Measurements from ENCODE around the gene FZD2. TPM values are rescaled to one million over a fixed set of nuclear protein-coding genes. Genes with fewer than 3 reads are reported as not detected.
"Not testable (repeated sequence)": the region's sequence is repeated elsewhere in the genome, so short reads cannot be mapped to it uniquely, and the experiment has no call there.

The FZD2 gene
- total and polyA plus RNA-seq, 12 donors: 0.18 to 9.1 (median 2.9) TPM

DNA sequence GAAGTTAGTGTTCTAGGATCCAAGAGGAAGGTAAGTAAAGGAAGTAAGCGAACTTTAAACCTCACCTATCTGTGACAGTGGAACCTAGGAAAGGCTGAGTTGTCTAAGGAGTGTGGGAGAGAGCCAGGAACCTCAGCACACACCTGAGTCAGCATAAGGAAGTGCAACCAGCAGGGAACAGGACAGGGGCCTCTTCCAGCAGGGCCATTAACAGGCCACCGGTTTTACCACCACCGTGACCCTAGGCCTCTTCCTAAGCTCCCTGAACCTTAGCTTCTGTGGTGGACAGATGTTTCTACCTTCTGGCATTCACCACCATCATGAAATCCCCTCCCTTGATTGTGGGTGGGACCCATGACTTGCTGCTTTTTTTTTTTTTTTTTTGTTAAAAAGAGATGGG lies 27.4 kb upstream of the FZD2 start:
- DNase-seq: no peak
- peaks cover 0 to 3% of the 10 kb centered on the region in 2 donors for H3K4me1 ChIP-seq (replicated peaks in 1 of 2)
- intact Hi-C loops (cut with DNase I): loop anchor here in 1 of 2 donors (5.0 to 10.0 kb wide), 2 partner anchors 107 to 325 kb away; no protein-coding TSS in a partner anchor
- no peaks in the 10 kb centered on the region for H3K9me3 ChIP-seq (replicated peaks in 1 of 3)
- H3K27me3 ChIP-seq: peaks cover 4% of the 10 kb centered on the region
- TF ChIP-seq, protein P1, sequence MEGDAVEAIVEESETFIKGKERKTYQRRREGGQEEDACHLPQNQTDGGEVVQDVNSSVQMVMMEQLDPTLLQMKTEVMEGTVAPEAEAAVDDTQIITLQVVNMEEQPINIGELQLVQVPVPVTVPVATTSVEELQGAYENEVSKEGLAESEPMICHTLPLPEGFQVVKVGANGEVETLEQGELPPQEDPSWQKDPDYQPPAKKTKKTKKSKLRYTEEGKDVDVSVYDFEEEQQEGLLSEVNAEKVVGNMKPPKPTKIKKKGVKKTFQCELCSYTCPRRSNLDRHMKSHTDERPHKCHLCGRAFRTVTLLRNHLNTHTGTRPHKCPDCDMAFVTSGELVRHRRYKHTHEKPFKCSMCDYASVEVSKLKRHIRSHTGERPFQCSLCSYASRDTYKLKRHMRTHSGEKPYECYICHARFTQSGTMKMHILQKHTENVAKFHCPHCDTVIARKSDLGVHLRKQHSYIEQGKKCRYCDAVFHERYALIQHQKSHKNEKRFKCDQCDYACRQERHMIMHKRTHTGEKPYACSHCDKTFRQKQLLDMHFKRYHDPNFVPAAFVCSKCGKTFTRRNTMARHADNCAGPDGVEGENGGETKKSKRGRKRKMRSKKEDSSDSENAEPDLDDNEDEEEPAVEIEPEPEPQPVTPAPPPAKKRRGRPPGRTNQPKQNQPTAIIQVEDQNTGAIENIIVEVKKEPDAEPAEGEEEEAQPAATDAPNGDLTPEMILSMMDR (IDR thresholded peaks at IDR 0.05): no peak
- TF ChIP-seq POLR2A (IDR thresholded peaks at IDR 0.05): no peak
- no peaks in the 10 kb centered on the region for H3K36me3 ChIP-seq (replicated peaks in 1 of 2)
- H3K4me3 ChIP-seq: no peak overlapping the region
- WGBS, 4 donors: 53 to 82% (median 65%) methylated on average over 3 of the region's 3 CpGs
- no peak overlapping the region for H3K27ac ChIP-seq

DNA sequence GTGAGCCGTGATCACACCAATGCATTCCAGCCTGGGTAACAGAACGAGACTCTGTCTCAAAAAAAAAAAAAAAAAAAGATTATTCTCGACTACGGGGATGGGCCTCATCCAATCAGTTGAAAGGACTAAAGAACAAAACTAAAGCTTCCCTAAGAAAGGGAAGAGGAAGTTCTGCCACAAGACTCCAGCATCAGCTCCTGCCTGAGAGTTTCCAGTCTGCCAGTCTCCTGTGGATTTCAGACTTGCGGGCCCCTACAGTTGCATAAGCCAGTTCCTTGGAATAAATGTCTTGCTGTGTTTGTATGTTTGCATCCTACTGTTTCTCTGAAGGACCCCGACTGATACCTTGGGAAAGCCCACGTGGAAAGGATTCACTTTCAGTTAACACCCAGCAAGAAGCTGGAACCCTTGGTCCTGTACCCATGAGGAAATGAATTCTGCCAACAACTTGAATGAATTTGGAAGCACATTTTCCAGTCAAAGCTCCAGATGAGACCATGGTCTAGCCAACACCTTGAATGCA lies 26.3 kb upstream of the FZD2 start:
- H3K4me3 ChIP-seq: no peak overlapping the region
- H3K9me3 ChIP-seq (replicated peaks in 1 of 3): no peaks in the 10 kb centered on the region
- peaks cover 3 to 5% of the 10 kb centered on the region in 2 donors for H3K4me1 ChIP-seq (replicated peaks in 1 of 2)
- H3K27ac ChIP-seq: no peak overlapping the region
- TF ChIP-seq, protein P1 (IDR thresholded peaks at IDR 0.05): no peak
- TF ChIP-seq POLR2A (IDR thresholded peaks at IDR 0.05): no peak
- 60 to 79% (median 66%) methylated on average over 7 of the region's 7 CpGs for WGBS, 4 donors
- H3K27me3 ChIP-seq: peaks cover 4% of the 10 kb centered on the region
- DNase-seq: no peak
- no peaks in the 10 kb centered on the region for H3K36me3 ChIP-seq (replicated peaks in 1 of 2)
- intact Hi-C loops (cut with DNase I): loop anchor here in 1 of 2 donors (5.0 kb wide), 1 partner anchor 106 kb away; no protein-coding TSS in a partner anchor

DNA sequence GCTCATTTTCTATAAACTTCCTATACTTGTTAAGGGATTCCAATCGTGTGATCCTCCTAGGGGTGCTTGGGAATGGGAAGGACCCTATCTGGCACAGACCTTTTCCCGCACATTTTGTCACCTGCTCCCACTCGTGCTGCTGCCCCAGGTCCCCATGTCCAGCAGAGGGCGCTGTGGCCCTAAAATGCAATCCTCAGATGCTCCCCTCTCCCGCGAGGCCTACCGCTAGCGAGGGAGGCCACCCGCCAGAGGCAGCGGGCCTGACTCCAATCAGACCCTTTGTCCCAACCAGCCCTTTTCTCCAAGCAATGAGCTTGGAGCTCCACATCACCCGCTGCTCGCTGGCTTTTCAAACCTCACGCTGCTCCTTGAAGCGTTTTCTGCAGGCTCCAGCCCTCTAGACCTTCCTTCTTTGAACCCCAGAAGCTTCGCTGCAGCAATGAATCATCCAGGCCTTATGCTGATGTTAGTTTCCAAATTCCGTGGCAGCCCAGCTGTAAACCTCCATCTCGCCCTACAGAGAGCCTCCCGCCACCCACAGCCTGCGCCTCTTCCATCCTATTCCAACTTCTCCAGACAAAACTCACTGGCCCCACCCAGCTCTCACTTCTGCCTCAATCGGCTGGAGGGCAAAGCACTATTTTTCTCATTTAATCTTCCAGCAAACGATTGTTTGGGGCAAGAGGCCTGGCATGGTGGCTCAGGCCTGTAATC lies 23.6 kb upstream of the FZD2 start:
- TF ChIP-seq, protein P1 (IDR thresholded peaks at IDR 0.05): peak; percentile 94 to 98 (median 96)
- no peak for TF ChIP-seq POLR2A (IDR thresholded peaks at IDR 0.05)
- Histone ChIP-seq H3K27ac (peak overlapping the region in 2 of 5 donors; percentile 17 to 58), H3K9me3 (replicated peaks in 1 of 3) (no peaks in the 10 kb centered on the region), H3K36me3 (replicated peaks in 1 of 2) (no peaks in the 10 kb centered on the region), H3K27me3 (peaks cover 4% of the 10 kb centered on the region), H3K4me1 (replicated peaks in 1 of 2) (peaks cover 3 to 5% of the 10 kb centered on the region in 2 donors), H3K4me3 (no peak overlapping the region)
- DNase-seq: peak; percentile 81 to 95 (median 90)
- 22 to 26% (median 23%) methylated on average over 18 to 21 of the region's 21 CpGs for WGBS, 4 donors
- intact Hi-C loops (cut with DNase I): loop anchor here (2.0 to 5.0 kb wide), 2 partner anchors 101 to 104 kb away; no protein-coding TSS in a partner anchor

DNA sequence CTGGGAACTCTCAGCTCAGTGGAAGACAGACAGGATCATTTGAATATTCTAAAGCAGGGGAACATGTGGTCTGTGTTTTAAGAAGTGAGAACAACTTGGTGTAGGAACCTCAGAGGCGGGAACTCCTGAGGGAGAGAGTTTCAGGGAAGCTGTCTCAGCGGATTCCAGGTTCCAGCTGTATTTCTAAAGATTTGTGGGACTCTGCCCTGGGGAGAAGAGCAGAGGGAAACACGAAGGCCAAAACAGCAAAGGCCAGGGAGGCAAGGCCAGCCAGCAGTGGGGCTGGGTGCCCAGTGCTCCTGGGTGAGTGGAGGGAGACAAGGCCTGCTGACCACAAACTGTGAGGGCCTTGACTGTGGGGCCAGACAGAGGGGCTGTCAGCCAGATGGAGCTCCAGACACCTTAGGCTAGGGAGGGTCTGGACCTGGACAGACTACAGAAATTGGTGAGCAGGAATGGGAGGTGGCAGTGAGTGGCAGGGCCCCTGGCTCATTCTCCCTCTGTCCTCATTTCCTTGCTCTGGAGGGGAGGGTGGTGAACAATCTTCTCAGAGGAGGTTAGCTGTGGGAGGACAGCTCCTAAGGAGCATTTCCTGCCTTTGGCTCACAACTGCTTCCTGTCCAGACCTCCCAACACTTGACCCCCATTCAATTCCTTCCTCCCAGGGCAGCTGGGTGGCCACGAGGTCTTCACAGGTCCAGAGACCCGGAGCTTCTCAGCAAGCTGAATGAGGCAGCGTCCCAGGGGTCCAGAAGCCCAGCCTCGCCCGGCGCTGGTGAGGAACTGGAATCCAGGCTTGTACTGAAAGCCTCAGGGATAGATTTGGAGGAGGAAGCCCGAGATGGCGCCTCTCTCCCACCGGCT lies 21.0 kb upstream of the FZD2 start:
- peak overlapping the region in 3 of 5 donors; percentile 7 to 82 (median 70) for H3K27ac ChIP-seq
- H3K4me3 ChIP-seq: no peak overlapping the region
- no peaks in the 10 kb centered on the region for H3K36me3 ChIP-seq (replicated peaks in 1 of 2)
- H3K27me3 ChIP-seq: peaks cover 4% of the 10 kb centered on the region
- H3K9me3 ChIP-seq (replicated peaks in 1 of 3): no peaks in the 10 kb centered on the region
- H3K4me1 ChIP-seq (replicated peaks in 1 of 2): peaks cover 3 to 5% of the 10 kb centered on the region in 2 donors
- TF ChIP-seq, protein P1 (IDR thresholded peaks at IDR 0.05): no peak
- no peak for TF ChIP-seq POLR2A (IDR thresholded peaks at IDR 0.05)
- DNase-seq: peak in 2 of 7 donors; percentile 16 to 17
- intact Hi-C loops (cut with DNase I): no loop called here
- WGBS, 4 donors: 56 to 66% (median 61%) methylated on average over 6 to 12 of the region's 12 CpGs

DNA sequence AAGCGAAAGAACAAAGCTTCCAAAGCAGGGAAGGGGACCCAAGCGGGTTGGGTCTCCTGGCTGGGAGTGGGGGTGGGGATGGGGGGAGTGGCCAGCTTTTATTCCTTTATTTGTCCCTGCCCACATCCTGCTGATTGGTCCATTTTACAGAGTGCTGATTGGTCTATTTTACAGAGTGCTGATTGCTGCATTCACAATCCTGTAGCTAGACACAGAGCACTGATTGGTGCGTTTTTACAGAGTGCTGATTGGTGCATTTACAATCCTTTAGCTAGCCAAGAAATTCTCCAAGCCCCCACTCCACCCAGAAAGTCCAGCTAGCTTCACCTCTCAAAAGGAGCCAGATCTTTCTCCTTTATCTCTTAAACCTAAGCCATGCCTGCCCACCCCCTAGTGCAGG lies 19.4 kb upstream of the FZD2 start:
- DNase-seq; H3K27ac ChIP-seq; H3K36me3 ChIP-seq (replicated peaks in 1 of 2); H3K9me3 ChIP-seq (replicated peaks in 1 of 3); H3K27me3 ChIP-seq; H3K4me3 ChIP-seq; intact Hi-C loops (cut with DNase I); H3K4me1 ChIP-seq (replicated peaks in 1 of 2): not testable (repeated sequence)
- WGBS, 4 donors: 93 to 97% (median 96%) methylated on average over 3 of the region's 3 CpGs
